WERI-Rb-1 (cell line): Measurements from ENCODE around the gene TRAM2.

Experiments used
- DNase-seq: peaks from one replicate; pipeline ENCODE4 v3.0.0-alpha.2; 2020
- H3K27ac ChIP-seq: fragments of 250-450 bp; sonication (Bioruptor Pico); 2 replicates; pipeline ENCODE4 v1.5.1; 2020; ENCODE audit warnings: mild to moderate bottlenecking, moderate library complexity
- H3K27me3 ChIP-seq: fragments of 250-450 bp; sonication (Bioruptor Pico); 2 replicates; pipeline ENCODE4 v1.5.1; 2021; ENCODE audit warnings: mild to moderate bottlenecking, low read depth, moderate library complexity; ENCODE audit not compliant: insufficient read depth, severe bottlenecking
- H3K36me3 ChIP-seq: fragments of 250-450 bp; sonication (Bioruptor Pico); 2 replicates; pipeline ENCODE4 v1.5.1; 2020; ENCODE audit warnings: mild to moderate bottlenecking, moderate library complexity
- H3K4me3 ChIP-seq: 2 replicates; pipeline ENCODE4 v1.5.1; 2011; ENCODE audit warnings: low read depth, mild to moderate bottlenecking, control low read depth, low read length
- H3K9me3 ChIP-seq: fragments of 250-450 bp; sonication (Bioruptor Pico); 2 replicates; pipeline ENCODE4 v1.5.1; 2021; ENCODE audit warnings: mild to moderate bottlenecking, moderate library complexity; ENCODE audit not compliant: severe bottlenecking
- TF ChIP-seq, protein P1 (sequence below): IDR thresholded peaks from 2 replicates; pipeline ENCODE4 v1.5.1; 2011; ENCODE audit warnings: low read depth, mild to moderate bottlenecking, control low read depth, inconsistent platforms, low read length

Gene TRAM2

DNA sequence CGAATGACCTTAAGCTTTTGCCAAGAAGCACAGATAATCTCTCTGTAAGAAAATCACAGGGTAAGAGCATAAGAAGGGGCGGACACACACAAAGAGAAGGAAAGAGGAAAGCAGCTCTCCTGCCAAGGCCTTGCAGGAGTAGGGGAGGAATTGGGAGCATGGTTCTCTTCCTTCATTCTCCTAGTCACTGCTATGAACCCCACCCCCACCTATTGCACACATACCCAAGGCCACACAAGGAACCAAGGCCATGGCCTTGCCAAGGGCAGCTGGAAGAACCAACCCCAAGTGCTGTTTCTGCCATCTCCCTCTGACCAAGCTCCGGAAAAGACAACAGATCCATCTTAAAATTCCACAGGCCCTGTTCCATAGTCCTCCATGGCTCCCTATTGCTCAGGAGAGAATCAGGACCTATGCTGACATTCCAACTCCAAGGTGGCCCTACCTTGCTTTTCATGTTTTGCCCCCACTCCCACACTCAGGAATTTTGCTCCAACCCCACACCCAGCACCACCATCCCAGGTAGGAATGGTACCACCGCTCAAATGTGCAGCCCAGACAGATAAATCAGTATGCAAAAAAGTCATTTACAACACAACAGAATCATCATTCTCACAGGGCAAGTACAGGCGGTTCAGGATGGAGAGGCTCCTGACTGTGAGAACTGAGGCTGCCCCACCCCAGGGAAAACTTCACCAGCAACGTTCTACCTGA is 31.3 kb downstream of the TRAM2 start:
- DNase-seq: no peak
- H3K4me3 ChIP-seq: no peak overlapping the region
- H3K27ac ChIP-seq: no peak overlapping the region
- H3K27me3 ChIP-seq: no peaks in the 10 kb centered on the region
- H3K9me3 ChIP-seq: no peaks in the 10 kb centered on the region
- peaks cover 13% of the 10 kb centered on the region for H3K36me3 ChIP-seq
- TF ChIP-seq, protein P1, sequence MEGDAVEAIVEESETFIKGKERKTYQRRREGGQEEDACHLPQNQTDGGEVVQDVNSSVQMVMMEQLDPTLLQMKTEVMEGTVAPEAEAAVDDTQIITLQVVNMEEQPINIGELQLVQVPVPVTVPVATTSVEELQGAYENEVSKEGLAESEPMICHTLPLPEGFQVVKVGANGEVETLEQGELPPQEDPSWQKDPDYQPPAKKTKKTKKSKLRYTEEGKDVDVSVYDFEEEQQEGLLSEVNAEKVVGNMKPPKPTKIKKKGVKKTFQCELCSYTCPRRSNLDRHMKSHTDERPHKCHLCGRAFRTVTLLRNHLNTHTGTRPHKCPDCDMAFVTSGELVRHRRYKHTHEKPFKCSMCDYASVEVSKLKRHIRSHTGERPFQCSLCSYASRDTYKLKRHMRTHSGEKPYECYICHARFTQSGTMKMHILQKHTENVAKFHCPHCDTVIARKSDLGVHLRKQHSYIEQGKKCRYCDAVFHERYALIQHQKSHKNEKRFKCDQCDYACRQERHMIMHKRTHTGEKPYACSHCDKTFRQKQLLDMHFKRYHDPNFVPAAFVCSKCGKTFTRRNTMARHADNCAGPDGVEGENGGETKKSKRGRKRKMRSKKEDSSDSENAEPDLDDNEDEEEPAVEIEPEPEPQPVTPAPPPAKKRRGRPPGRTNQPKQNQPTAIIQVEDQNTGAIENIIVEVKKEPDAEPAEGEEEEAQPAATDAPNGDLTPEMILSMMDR: no peak

DNA sequence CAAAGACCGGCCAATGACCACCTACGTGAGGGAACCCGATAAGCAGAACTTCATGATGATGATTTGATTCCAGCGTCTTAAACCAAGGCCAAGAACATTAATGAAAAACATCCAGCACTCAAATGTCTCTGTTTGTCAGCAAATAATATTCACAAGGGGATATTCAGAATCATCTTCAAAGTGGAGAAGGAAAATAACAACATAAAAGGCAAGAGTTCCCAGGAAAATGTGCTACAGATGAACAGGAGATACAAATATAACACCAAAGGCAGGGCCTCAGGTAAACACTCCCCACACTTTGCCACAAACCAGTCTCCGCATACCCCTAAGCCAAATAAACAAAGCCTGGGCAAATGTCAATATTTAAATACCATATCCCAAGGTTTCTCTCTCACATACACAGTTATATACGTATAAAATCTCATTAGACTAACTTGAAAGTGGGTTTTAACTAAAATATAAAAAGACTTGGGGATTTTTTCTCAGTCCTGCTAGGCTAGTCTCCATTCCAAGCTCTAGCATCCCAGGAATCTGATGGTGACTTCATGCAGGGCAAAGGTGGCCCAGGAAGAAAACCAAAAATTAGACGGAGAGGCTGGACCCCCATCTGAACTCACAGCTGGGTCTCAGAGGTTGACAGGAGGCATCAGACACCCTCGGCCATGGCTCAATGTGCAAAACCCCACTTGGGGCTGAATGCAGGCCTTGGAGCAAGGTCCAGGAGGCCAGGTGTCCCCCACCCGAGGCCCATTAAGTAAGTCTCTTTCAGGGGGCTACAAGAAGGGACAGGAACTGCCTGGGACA is 32.1 kb downstream of the TRAM2 start:
- H3K36me3 ChIP-seq: peaks cover 13% of the 10 kb centered on the region

DNA sequence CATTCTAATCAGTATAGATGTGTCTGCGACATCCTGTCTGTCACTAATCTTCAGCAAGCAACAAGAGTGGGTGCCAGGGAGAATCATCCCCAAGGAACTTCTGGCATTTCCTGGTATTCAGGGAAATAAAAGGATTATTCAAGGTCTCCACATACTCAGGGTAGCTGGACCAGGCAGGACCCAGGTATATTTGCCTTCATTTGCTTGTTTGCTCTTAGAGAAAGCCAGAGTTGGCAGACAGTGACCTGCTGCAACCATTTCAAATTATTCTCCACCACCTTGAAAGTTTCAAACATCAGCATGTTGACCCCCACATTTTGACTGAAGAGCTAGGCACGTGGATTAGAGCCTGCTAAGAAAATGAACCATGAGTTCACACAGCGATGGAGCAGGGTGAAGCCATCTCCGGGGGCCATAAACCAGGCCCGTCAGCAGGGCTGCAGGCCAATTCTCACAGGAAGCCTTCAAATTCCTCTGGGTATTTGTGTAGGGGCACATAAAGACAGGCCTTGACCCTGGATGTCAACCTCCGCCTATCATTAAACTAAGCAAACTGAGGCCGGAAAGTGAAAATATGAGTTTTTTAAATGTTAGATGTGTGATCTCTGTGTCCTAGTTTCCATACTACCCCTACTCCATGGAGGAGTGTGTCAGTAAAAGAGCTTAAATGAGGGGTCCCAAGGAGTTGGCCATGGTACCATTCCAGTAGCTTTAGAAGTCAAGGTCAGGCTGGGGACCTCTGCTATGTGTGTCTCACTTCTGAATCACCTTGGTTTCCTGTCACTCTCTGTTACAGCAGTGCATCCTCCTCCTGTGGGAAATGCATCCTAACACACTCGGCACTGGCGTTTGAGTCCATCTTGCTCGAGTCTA is 32.9 kb downstream of the TRAM2 start:
- Histone ChIP-seq H3K4me3 (no peak overlapping the region), H3K36me3 (peaks cover 9% of the 10 kb centered on the region), H3K27ac (no peak overlapping the region), H3K27me3 (no peaks in the 10 kb centered on the region), H3K9me3 (no peaks in the 10 kb centered on the region)
- DNase-seq: no peak
- TF ChIP-seq, protein P1: no peak

More for the DNA sequence above, 32.1 kb downstream of the TRAM2 start:
- TF ChIP-seq, protein P1: no peak
- Histone ChIP-seq H3K4me3 (no peak overlapping the region), H3K9me3 (no peaks in the 10 kb centered on the region), H3K27me3 (no peaks in the 10 kb centered on the region), H3K27ac (no peak overlapping the region)
- DNase-seq: no peak

DNA sequence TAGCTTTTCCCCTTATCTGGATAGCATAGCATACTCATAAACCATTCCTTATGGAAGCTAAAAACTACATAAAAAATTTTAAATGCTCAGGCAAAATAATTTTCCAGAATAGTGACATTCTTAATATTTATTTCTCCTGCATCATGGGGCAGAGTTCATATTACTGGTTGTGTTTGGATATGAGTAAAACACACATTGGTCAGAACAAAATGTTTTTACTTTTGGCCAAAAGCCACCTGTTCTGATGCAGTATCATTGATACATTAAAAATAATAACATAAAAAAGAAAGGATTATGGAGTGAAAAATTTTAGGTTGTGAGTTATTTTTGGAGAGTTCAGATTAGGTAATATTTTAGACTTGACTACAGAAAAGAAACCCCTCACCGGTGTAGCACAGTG is 33.6 kb downstream of the TRAM2 start:
- Histone ChIP-seq H3K4me3 (no peak overlapping the region), H3K27me3 (no peaks in the 10 kb centered on the region), H3K36me3 (peaks cover 7% of the 10 kb centered on the region), H3K9me3 (no peaks in the 10 kb centered on the region), H3K27ac (no peak overlapping the region)
- TF ChIP-seq, protein P1: no peak
- no peak for DNase-seq

GRCh38 chr6:52541135-52541534 is 35.7 kb downstream of the TRAM2 start:
- TF ChIP-seq, protein P1: no peak
- Histone ChIP-seq H3K27me3 (no peaks in the 10 kb centered on the region), H3K9me3 (no peaks in the 10 kb centered on the region), H3K4me3 (no peak overlapping the region), H3K36me3 (peaks cover 3% of the 10 kb centered on the region), H3K27ac (no peak overlapping the region)
- DNase-seq: no peak
